PC-3 (cell line): ENCODE results near the gene ADGRF5. TPM values are rescaled to one million over a fixed set of nuclear protein-coding genes. Genes with fewer than 3 reads are reported as not detected.
A peak's percentile ranks its signal among the peaks of the same experiment; 100 is the strongest.
"Not testable (repeated sequence)": the region's sequence is repeated elsewhere in the genome, so short reads cannot be mapped to it uniquely, and the experiment has no call there.

Experiments
- ATAC-seq: fragments of 200-7000 bp; cut with Tn5 transposase; 2 replicates; pipeline ENCODE4 v1.9.1; 2020; ENCODE audit warnings: mild to moderate bottlenecking, moderate library complexity
- BruUV-seq: library from RNA; stranded (reverse); fragments of 400-500 nt; replicated peaks from 2 replicates; lab custom pipeline; 2021; lab: Mats Ljungman, UMichigan
- CTCF ChIA-PET: fragments of 300-600 bp; sonication (Branson Sonifier 250); formaldehyde crosslinking; loops from one replicate; lab custom pipeline; 2022; ENCODE audit warnings: antibody characterized with exemption; lab: Charles Lee
- POLR2A ChIA-PET: fragments of 300-600 bp; sonication (Branson Sonifier 250); formaldehyde crosslinking; loops from one replicate; lab custom pipeline; 2022; ENCODE audit warnings: antibody characterized with exemption; ENCODE audit not compliant: unreplicated experiment; lab: Charles Lee
- DNase-seq: peaks from one replicate; pipeline ENCODE4 v3.0.0-alpha.2; 2015
- H2AFZ ChIP-seq: fragments of 300-600 bp; sonication (generic); 2 replicates; pipeline ENCODE4 v1.6.0; 2016; ENCODE audit warnings: antibody characterized with exemption, low read length
- H3F3A ChIP-seq: fragments of 300-600 bp; sonication (generic); one replicate; pipeline ENCODE4 v1.6.0; 2017; ENCODE audit warnings: antibody characterized with exemption, low read length, control low read depth, mild to moderate bottlenecking; ENCODE audit not compliant: unreplicated experiment
- H3K27ac ChIP-seq: fragments of 300-600 bp; sonication (generic); 2 replicates; pipeline ENCODE4 v1.5.1; 2016; ENCODE audit warnings: mild to moderate bottlenecking, low read length
- H3K27me3 ChIP-seq: fragments of 300-600 bp; sonication (generic); 2 replicates; pipeline ENCODE4 v1.6.1; 2016; ENCODE audit warnings: low read length, mixed read lengths
- H3K36me3 ChIP-seq: fragments of 300-600 bp; sonication (generic); 2 replicates; pipeline ENCODE4 v1.6.1; 2016; ENCODE audit warnings: low read depth, mixed run types, low read length, mixed read lengths
- H3K4me1 ChIP-seq: fragments of 300-600 bp; sonication (generic); 2 replicates; pipeline ENCODE4 v1.5.1; 2016; ENCODE audit warnings: low read length; ENCODE audit not compliant: insufficient read depth
- H3K4me2 ChIP-seq: fragments of 300-600 bp; sonication (generic); 2 replicates; pipeline ENCODE4 v1.6.0; 2016; ENCODE audit warnings: low read length
- H3K4me3 ChIP-seq: fragments of 300-600 bp; sonication (generic); 2 replicates; pipeline ENCODE4 v1.5.1; 2016; ENCODE audit warnings: mild to moderate bottlenecking, low read length, mixed read lengths
- H3K79me2 ChIP-seq: fragments of 300-600 bp; sonication (generic); 2 replicates; pipeline ENCODE4 v1.6.1; 2017; ENCODE audit warnings: low read length, mixed read lengths
- H3K9ac ChIP-seq: fragments of 300-600 bp; sonication (generic); 2 replicates; pipeline ENCODE4 v1.6.0; 2016; ENCODE audit warnings: mild to moderate bottlenecking, low read length
- H3K9me2 ChIP-seq: fragments of 300-600 bp; sonication (generic); replicated peaks from 2 replicates; pipeline ENCODE4 v1.6.1; 2016; ENCODE audit warnings: mixed run types, low read length, mixed read lengths
- H3K9me3 ChIP-seq: fragments of 300-600 bp; sonication (generic); 2 replicates; pipeline ENCODE4 v1.6.1; 2016; ENCODE audit warnings: low read length, mixed read lengths
- H4K20me1 ChIP-seq: fragments of 300-600 bp; sonication (generic); 2 replicates; pipeline ENCODE4 v1.6.1; 2016; ENCODE audit warnings: low read length, mixed read lengths
- CTCF ChIP-seq: fragments of 300-600 bp; sonication (generic); conservative IDR thresholded peaks from 2 replicates; pipeline ENCODE4 v1.5.1; 2017; ENCODE audit warnings: antibody characterized with exemption, low read depth, mild to moderate bottlenecking, low read length
- EZH2 ChIP-seq: fragments of 300-600 bp; sonication (generic); IDR thresholded peaks from one replicate; pipeline ENCODE4 v1.6.1; 2017; ENCODE audit warnings: antibody characterized with exemption, mild to moderate bottlenecking, low read length; ENCODE audit not compliant: unreplicated experiment
- intact Hi-C: fragments of 100-400 bp; cut with micrococcal nuclease; formaldehyde crosslinking; loops from 2 replicates; pipeline ENCODE4 v1.9.0; 2023
- total RNA-seq: library from RNA; depleted of rRNA; stranded (reverse); fragments of >200 nt; gene quantifications from 2 replicates; pipeline ENCODE4 v1.2.3, GENCODE V29; 2014

ADGRF5 gene
- total RNA-seq, 1 experiment from 2014 or later: 1.6 TPM

- intact Hi-C loops: no loop called here
- no TSS peak for BruUV-seq
- no peaks in the 10 kb centered on the region for H3K27me3 ChIP-seq
- ChIA-PET POLR2A (no interaction called here), CTCF (no interaction called here)
- H3K4me3 ChIP-seq: no peak overlapping the region
- DNase-seq (no peak), ATAC-seq (no peak)
- no peak overlapping the region for H2AFZ ChIP-seq
- no peaks in the 10 kb centered on the region for H3F3A ChIP-seq
- H3K9me3 ChIP-seq: no peaks in the 10 kb centered on the region
- no peak overlapping the region for H3K4me2 ChIP-seq
- H3K79me2 ChIP-seq: no peaks in the 10 kb centered on the region
- 0 out of 2 replicates have a peak, but pooled peaks have one; percentile 10 for TF ChIP-seq CTCF
- no peak for TF ChIP-seq EZH2
- H3K4me1 ChIP-seq: peaks cover 3% of the 10 kb centered on the region; the same call in 1 of the 2 replicates
- H3K36me3 ChIP-seq: no peaks in the 10 kb centered on the region
- no peaks in the 10 kb centered on the region for H4K20me1 ChIP-seq
- H3K9me2 ChIP-seq: no peaks in the 10 kb centered on the region
- H3K9ac ChIP-seq: no peak overlapping the region
- no peak overlapping the region for H3K27ac ChIP-seq
Measured at GRCh38 chr6:46862381-46862780, 59.4 kb downstream of the ADGRF5 start.

GRCh38 chr6:46855966-46856365, 65.8 kb downstream of the ADGRF5 start:
- CTCF ChIA-PET, ATAC-seq: not testable (repeated sequence)

GRCh38 chr6:46851576-46851975, 70.2 kb downstream of the ADGRF5 start:
- H3K4me3 ChIP-seq, H3F3A ChIP-seq, H3K79me2 ChIP-seq, ATAC-seq, DNase-seq, H3K4me2 ChIP-seq, CTCF ChIA-PET, H3K9ac ChIP-seq, H4K20me1 ChIP-seq, H2AFZ ChIP-seq, H3K27me3 ChIP-seq, POLR2A ChIA-PET, H3K9me2 ChIP-seq, H3K36me3 ChIP-seq, H3K27ac ChIP-seq, H3K9me3 ChIP-seq, BruUV-seq: not testable (repeated sequence)
- intact Hi-C loops: loop anchor here (5.0 to 10.0 kb wide), 2 partner anchors 41 to 453 kb away; partner anchors contain the start of gene TNFRSF21
- peaks cover 32% of the 10 kb centered on the region for H3K4me1 ChIP-seq

More at GRCh38 chr6:46855966-46856365, 65.8 kb downstream of the ADGRF5 start:
- H3K4me3 ChIP-seq, H2AFZ ChIP-seq, H3K4me1 ChIP-seq, H3K36me3 ChIP-seq, H3K79me2 ChIP-seq, H4K20me1 ChIP-seq, H3K9ac ChIP-seq, H3K4me2 ChIP-seq, H3K27me3 ChIP-seq, H3K9me3 ChIP-seq, H3K27ac ChIP-seq, H3F3A ChIP-seq, H3K9me2 ChIP-seq, POLR2A ChIA-PET, BruUV-seq: not testable (repeated sequence)
- peak; percentile 72 for TF ChIP-seq CTCF
- intact Hi-C loops: loop anchor here (10.0 kb wide), 1 partner anchor 449 kb away; the partner anchor contains the start of gene TNFRSF21
- peak; percentile 61 for DNase-seq
